GM12873 (cell line): ENCODE data around the gene NRP2.

Experiments
- TF ChIP-seq, protein P1 (sequence below): IDR thresholded peaks from 2 replicates; pipeline ENCODE4 v1.5.1; 2012; ENCODE audit warnings: low read depth, mild to moderate bottlenecking, moderate library complexity, low read length, control low read depth; ENCODE audit not compliant: insufficient read depth; ENCODE audit errors: missing control alignments

NRP2 gene

DNA sequence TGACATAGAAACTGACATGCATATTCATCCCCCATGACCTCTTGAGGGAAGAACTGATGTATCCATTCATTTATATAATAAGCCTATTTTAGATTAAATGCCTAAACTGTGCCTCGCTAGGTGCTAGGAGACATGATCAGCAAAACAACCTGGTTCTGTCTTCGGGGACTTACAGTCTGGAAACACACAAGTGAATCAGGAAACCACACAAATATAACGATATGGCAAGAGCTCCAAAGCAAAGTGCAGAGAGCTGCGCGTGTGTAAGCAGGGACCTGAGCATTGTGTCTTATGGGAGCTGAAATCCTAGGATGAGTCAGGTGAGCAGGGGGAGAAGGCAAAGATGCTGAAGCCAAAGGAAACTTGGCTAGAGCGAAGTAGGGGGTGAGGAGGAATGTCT, 120.6 kb downstream of the NRP2 start:
- TF ChIP-seq, protein P1, sequence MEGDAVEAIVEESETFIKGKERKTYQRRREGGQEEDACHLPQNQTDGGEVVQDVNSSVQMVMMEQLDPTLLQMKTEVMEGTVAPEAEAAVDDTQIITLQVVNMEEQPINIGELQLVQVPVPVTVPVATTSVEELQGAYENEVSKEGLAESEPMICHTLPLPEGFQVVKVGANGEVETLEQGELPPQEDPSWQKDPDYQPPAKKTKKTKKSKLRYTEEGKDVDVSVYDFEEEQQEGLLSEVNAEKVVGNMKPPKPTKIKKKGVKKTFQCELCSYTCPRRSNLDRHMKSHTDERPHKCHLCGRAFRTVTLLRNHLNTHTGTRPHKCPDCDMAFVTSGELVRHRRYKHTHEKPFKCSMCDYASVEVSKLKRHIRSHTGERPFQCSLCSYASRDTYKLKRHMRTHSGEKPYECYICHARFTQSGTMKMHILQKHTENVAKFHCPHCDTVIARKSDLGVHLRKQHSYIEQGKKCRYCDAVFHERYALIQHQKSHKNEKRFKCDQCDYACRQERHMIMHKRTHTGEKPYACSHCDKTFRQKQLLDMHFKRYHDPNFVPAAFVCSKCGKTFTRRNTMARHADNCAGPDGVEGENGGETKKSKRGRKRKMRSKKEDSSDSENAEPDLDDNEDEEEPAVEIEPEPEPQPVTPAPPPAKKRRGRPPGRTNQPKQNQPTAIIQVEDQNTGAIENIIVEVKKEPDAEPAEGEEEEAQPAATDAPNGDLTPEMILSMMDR: no peak

DNA sequence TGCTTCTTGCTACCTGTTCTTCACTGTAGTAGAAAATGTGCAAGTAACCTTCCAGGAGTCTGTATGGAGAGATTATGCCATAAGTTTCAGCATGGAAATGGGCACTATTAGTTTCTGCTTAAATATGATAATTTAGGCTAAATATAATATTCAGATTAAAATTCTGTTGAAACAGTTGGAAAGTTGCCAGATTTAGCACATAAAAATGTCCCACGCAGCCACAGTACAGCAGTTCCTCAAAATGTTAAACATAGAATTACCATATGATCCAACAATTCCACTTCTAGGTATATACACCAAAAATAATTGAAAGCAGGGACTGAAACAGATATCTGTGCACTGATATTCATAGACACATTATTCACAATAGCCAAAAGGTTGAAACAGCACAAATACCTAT, 121.2 kb downstream of the NRP2 start:
- TF ChIP-seq, protein P1: no peak

DNA sequence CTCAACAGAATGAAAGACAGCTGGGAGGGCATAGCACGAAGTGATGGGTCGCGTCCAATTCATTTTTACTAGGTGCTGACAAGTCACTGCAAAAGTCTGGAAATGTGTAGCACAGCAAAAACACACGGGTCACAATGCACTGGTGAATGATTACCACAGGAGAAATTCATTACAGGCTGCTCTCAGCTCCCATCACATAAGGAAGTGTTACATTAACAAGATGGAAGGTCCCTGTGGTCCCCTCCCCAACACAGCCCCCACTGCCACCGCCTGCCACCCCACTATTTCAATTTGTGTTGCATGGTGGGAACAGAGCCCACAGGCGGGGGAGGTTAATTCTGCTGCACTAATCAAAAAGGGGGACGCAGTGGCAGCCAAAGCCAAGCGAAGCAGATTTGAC, 122.8 kb downstream of the NRP2 start:
- TF ChIP-seq, protein P1: no peak

DNA sequence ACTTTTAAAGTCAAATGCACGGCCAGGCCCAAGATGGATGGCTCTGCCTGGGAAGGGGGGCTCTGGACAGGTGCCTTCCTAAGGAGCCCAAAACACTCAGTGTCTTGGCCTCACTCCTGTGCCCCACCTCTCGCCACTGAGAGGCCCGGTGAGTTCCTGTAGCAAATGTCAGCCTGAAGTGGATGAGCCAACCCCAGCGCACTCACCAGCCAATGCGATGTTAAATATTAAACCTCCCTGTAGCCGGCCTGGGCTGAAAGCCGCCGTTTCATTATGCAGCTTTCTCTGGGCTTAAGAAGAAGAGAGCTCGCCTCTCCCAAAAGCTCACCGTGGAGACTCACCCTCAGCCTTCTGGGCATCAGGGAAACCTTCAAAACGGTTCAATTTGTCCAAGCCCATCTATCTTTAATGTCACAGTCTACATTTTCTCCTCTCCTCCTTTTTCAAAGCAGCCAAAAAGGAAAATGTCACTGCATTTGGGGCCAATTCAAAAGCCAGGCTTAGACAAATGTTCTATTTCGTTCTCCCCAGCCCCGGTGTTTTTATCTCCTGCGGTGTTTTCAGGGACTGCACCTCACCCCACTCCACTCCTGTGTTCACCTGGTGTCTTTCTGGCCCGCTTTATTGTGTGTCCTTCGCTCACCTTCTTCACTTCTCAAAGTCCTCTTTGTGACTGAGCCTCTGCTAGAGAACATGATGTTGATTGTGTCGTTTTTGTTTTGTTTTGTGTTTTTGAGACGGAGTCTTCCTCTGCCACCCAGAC, 124.0 kb downstream of the NRP2 start:
- TF ChIP-seq, protein P1: no peak

DNA sequence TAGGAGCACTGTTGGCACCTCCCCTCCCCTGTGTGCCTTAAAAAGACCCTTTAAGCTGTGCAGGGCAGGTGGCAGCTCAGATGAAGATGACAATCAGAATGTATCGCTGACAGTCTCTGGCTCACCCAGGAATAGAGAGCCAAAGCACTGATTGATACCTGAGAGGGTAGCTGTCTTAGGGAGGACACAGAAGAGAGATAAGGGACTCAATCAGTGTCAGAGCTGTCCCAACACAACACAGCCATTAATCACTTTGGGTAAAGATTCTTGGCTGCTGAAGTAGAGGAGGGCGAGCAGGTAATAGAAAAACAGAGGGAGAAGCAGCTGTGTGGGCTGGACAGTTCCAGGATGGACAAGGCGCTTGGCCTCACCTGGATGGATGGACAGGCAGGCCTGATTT, 124.9 kb downstream of the NRP2 start:
- TF ChIP-seq, protein P1: no peak

DNA sequence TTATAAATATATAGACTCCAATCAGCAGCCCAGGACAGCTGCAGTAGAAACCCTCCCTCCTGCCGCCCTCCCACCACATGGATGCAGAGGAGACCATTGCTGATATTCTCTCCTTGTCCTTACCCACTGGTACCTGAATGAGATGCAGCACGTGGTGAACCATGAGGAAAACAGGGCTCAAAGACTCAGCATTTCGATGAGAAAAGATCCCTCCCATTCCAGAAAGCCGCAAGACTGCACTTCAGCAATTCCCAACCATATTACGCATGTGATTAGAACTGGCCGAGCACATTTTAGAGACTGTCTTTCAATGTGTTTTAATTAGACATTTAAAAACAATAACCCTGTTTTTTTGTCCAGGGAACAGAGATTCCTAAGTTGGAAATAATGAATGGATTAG, 125.5 kb downstream of the NRP2 start:
- TF ChIP-seq, protein P1: no peak

DNA sequence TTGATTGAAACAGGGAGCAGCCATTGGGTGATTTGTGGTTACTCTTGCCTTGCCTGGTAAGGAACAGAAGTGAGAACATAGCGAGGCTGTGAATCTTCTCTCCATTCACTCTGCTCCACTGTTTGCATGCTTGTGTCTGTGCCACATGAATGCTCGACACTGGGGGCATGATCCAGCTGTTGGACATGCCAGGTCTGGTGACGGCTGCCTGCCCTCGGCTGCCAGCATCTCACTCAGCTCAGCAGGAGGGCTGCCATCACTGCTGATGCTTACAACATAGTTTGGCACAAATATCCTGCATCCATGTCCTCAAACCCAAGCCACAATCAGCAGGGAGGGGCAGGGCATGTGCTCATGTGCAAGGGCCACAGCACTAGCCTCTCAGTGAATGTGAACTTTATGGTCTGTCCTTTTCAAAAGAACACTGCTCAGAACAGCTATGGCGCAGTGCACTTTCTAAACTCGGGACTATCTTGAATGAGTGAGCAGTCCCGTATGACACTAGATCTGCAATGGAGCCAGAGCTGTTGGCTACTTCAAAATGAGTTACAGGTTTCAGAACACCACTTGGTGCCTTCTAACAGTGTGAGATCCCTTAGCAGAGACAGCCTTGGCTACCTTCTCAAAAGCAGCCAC, 126.3 kb downstream of the NRP2 start:
- TF ChIP-seq, protein P1: no peak
